ENCODE data around the gene TMEM233.

DNA sequence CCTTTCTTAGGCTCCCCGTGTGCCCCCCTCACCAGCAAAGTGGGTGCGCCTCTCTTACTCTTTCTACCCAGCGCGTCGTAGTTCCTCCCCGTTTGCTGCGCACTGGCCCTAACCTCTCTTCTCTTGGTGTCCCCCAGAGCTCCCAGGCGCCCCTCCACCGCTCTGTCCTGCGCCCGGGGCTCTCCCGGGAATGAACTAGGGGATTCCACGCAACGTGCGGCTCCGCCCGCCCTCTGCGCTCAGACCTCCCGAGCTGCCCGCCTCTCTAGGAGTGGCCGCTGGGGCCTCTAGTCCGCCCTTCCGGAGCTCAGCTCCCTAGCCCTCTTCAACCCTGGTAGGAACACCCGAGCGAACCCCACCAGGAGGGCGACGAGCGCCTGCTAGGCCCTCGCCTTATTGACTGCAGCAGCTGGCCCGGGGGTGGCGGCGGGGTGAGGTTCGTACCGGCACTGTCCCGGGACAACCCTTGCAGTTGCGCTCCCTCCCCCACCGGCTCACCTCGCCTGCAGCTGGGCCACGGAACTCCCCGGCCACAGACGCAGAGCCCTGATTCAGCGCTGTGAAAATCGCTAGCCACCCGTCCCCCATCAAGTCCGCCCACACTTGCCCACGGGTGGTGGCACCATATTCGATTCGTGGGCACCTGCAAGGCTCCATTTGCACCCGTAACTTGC lies 1.3 kb downstream of the TMEM233 start:
- TF ChIP-seq, protein P1, sequence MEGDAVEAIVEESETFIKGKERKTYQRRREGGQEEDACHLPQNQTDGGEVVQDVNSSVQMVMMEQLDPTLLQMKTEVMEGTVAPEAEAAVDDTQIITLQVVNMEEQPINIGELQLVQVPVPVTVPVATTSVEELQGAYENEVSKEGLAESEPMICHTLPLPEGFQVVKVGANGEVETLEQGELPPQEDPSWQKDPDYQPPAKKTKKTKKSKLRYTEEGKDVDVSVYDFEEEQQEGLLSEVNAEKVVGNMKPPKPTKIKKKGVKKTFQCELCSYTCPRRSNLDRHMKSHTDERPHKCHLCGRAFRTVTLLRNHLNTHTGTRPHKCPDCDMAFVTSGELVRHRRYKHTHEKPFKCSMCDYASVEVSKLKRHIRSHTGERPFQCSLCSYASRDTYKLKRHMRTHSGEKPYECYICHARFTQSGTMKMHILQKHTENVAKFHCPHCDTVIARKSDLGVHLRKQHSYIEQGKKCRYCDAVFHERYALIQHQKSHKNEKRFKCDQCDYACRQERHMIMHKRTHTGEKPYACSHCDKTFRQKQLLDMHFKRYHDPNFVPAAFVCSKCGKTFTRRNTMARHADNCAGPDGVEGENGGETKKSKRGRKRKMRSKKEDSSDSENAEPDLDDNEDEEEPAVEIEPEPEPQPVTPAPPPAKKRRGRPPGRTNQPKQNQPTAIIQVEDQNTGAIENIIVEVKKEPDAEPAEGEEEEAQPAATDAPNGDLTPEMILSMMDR (IDR thresholded peaks at IDR 0.05), result no peak
- TF ChIP-seq POLR2A (IDR thresholded peaks at IDR 0.05), result no peak
